Psoas muscle (tissue), 8 donors: Measurements from ENCODE around the gene FAM149A. TPM values are rescaled to one million over a fixed set of nuclear protein-coding genes. Genes with fewer than 3 reads are reported as not detected.

ENCODE experiments used
- ATAC-seq, 4 donors: fragments of 200-7000 bp; cut with Tn5 transposase; one replicate each; pipeline ENCODE4 v1.9.1; 2020; ENCODE audit warnings: moderate library complexity in 3 of 4, mild to moderate bottlenecking in 2 of 4
- DNase-seq, 2 donors: peaks; one replicate each; pipeline ENCODE4 v3.0.0-alpha.2; 2020
- H3K27ac ChIP-seq: fragments of 200-600 bp; one replicate; pipeline ENCODE4 v1.8.0; 2022
- H3K27me3 ChIP-seq, 3 donors: fragments of 200-600 bp in 1 of 3; one replicate each; pipeline versions ENCODE4 v1.6.1 to v1.8.0; 2013 to 2022; ENCODE audit warnings: low read length in 2 of 3, mild to moderate bottlenecking in 2 of 3, moderate library complexity in 1 of 3; ENCODE audit not compliant: insufficient read depth in 3 of 3
- H3K36me3 ChIP-seq, 2 donors: fragments of 200-600 bp in 1 of 2; one replicate each; pipeline versions ENCODE4 v1.6.1 to v1.8.0; 2013 to 2022; ENCODE audit warnings: low read depth in 1 of 2, mild to moderate bottlenecking in 1 of 2, moderate library complexity in 1 of 2; ENCODE audit not compliant: insufficient read depth in 1 of 2
- H3K4me1 ChIP-seq: fragments of 200-600 bp; one replicate; pipeline ENCODE4 v1.8.0; 2022
- H3K4me3 ChIP-seq: fragments of 200-600 bp; one replicate; pipeline ENCODE4 v1.8.0; 2022; ENCODE audit warnings: mild to moderate bottlenecking
- H3K9me3 ChIP-seq: fragments of 200-600 bp; one replicate; pipeline ENCODE4 v1.8.0; 2022
- CTCF ChIP-seq: fragments of 200-600 bp; IDR thresholded peaks from one replicate; pipeline ENCODE4 v1.8.0; 2022; ENCODE audit warnings: antibody characterized with exemption
- WGBS, 3 donors: extraction: QIAGEN DNeasy Blood & Tissue Kit; methylation state at CpG; one replicate each; pipeline versions ENCODE4 v1.1.6 to v1.1.7; 2013; 5-methylcytosine and 5-hydroxymethylcytosine counted together
- intact Hi-C, 2 donors: fragments of 100-400 bp; cut with DNase I; formaldehyde crosslinking; loops; one replicate each; pipeline versions ENCODE4 v1.11.0 to v1.14.2; 2022
- polyA plus RNA-seq, 3 donors: library from polyadenylated mRNA; stranded (reverse); fragments of 200-250 nt; gene quantifications; one replicate each; pipeline ENCODE4 v1.2.3, GENCODE V29; 2013
- total RNA-seq, 4 donors: library from RNA; stranded (reverse); fragmentation: NEBNext Ultra II Directional in 2 of 4; extraction: Animal tissue kit (Norgen Biotek cat#: 25700) in 2 of 4; gene quantifications; one replicate each; pipeline versions ENCODE4 v1.2.1 to v1.2.4, GENCODE V29; 2021 to 2023
- donor health status: healthy with polysubstance abuse.
- donor health status: DM: no; HTN: no; CAD: no; lungs with moderate emphysema.
- donor health status: Bipolar disorder and iron deficiency.
- donor health status: healthy.
- donor health status: DM: yes; HTN: yes; CAD: no.
- donor health status: DM: no; HTN: no; CAD: no.
- donor health status: DM: no; HTN: no; CAD: no.
- donor health status: DM: yes; HTN: yes; CAD: no.

The FAM149A gene
- total and polyA plus RNA-seq, 7 donors: 1.0 to 9.0 (median 5.8) TPM

- no peaks in the 10 kb centered on the region for H3K9me3 ChIP-seq
- intact Hi-C loops: no loop called here
- TF ChIP-seq CTCF: no peak
- WGBS, 3 donors: 70 to 76% (median 75%) methylated on average over 17 of the region's 17 CpGs
- no peak for DNase-seq
- H3K4me3 ChIP-seq: no peak overlapping the region
- ATAC-seq: no peak
- H3K27me3 ChIP-seq: no peaks in the 10 kb centered on the region
- H3K27ac ChIP-seq: no peak overlapping the region
- peaks cover 0 to 20% of the 10 kb centered on the region in 2 donors for H3K36me3 ChIP-seq
- no peaks in the 10 kb centered on the region for H3K4me1 ChIP-seq
These were observed 53.7 kb downstream of the FAM149A start for GRCh38 chr4:186158021-186158813.

GRCh38 chr4:186158966-186159365, 54.5 kb downstream of the FAM149A start:
- ATAC-seq (no peak), DNase-seq (no peak)
- Histone ChIP-seq H3K27me3 (peaks cover 0 to 2% (median 0%) of the 10 kb centered on the region in 3 donors), H3K4me1 (no peaks in the 10 kb centered on the region), H3K4me3 (no peak overlapping the region), H3K36me3 (peaks cover 0 to 20% of the 10 kb centered on the region in 2 donors), H3K9me3 (no peaks in the 10 kb centered on the region), H3K27ac (no peak overlapping the region)
- intact Hi-C loops: no loop called here
- 86 to 90% (median 88%) methylated on average over 5 of the region's 5 CpGs for WGBS, 3 donors
- no peak for TF ChIP-seq CTCF

GRCh38 chr4:186159613-186160012, 55.1 kb downstream of the FAM149A start:
- no peaks in the 10 kb centered on the region for H3K4me1 ChIP-seq
- WGBS, 3 donors: 84 to 89% (median 84%) methylated on average over 6 of the region's 6 CpGs
- H3K36me3 ChIP-seq: peaks cover 0 to 20% of the 10 kb centered on the region in 2 donors
- no peak for TF ChIP-seq CTCF
- H3K27me3 ChIP-seq: peaks cover 0 to 2% (median 0%) of the 10 kb centered on the region in 3 donors
- intact Hi-C loops: no loop called here
- ATAC-seq (no peak), DNase-seq (no peak)
- H3K4me3 ChIP-seq: no peak overlapping the region
- no peaks in the 10 kb centered on the region for H3K9me3 ChIP-seq
- no peak overlapping the region for H3K27ac ChIP-seq

GRCh38 chr4:186161138-186161537, 56.6 kb downstream of the FAM149A start:
- DNase-seq (no peak), ATAC-seq (no peak)
- TF ChIP-seq CTCF: no peak
- Histone ChIP-seq H3K27ac (no peak overlapping the region), H3K9me3 (no peaks in the 10 kb centered on the region), H3K36me3 (peaks cover 0 to 20% of the 10 kb centered on the region in 2 donors), H3K4me3 (no peak overlapping the region), H3K4me1 (no peaks in the 10 kb centered on the region), H3K27me3 (peaks cover 0 to 2% (median 0%) of the 10 kb centered on the region in 3 donors)
- intact Hi-C loops: no loop called here
- WGBS, 3 donors: 79 to 85% (median 81%) methylated on average over 6 of the region's 6 CpGs
